NOMO-1 treated with DMSO at 0.1 percent for 48 hours (cell line): Measurements from ENCODE around the gene CAPN8.
"Not testable (repeated sequence)": the region's sequence is repeated elsewhere in the genome, so short reads cannot be mapped to it uniquely, and the experiment has no call there.

Experiments used
- DNase-seq: peaks from one replicate; lab custom pipeline; 2025; ENCODE audit not compliant: unreplicated experiment; lab: John Stamatoyannopoulos, UW

The CAPN8 gene

GRCh38 chr1:223534677-223535076, 130.8 kb downstream of the CAPN8 start:
- DNase-seq, result no peak

DNA sequence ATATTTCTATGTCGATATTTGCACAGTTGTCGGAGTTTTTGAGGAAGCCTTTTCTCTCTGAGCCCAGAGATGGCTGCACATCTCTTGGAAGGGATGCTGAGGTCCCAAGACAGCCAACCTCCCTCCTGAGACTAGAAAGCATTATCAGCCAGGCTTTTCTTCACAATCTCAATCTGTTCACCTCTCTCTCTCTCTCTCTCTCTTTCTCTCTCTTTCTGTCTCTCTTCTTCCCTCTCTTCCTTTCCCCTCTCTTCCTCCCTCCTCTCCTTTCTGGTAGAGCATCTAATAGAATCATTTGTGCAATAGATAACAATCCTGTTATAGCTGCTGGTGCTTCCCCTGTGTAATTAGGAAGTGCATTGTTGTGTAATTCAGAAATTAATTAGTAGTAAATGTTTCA, 131.8 kb downstream of the CAPN8 start:
- no peak for DNase-seq

DNA sequence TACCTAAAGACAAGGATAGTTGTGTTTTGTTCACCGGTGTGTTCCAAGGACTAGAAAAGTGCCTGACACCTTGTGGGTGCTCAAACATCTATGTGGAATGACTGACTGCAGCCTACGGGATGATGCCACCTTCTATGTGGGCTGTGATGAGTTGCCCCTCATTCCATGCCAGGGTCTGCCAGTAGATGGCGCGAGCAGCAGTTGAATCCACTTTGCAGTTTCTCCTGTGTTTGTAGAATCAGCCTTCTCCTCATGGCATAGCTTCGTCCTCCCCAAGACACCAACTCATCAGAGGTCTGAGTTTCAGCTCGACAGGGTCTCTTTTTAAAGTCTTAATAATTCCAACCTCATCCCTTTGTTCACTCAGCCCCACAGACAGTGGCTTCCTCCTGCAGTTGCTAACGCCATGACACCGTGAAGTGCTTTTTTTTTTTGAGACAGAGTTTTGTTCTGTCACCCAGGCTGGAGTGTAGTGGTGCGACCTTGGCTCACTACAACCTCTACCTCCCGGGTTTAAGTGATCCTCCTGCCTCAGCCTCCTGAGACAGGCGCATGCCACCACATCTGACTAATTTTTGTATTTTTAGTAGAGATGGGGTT, 133.7 kb downstream of the CAPN8 start:
- peak; percentile 36 for DNase-seq

- DNase-seq, result no peak
Observed at GRCh38 chr1:223525957-223526356, 139.5 kb downstream of the CAPN8 start.

DNA sequence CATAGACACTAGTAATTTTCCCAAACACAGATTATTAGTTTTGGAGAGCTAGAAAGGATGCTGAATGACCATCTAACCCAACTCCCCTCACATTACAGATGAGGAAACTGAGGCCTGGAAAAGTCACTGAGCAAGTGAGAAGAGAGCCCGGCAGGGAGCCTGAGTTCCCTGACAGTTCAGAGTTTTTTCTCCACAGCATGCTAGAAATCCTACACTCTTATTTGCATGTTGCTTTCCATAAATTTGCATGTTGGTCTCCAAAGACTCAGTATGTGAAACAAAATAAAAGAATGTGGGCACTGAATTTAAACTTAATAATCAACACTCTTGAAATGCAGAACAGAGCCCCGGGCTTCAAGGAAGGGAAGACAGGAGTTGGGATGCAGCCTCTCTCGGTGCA, 140.0 kb downstream of the CAPN8 start:
- no peak for DNase-seq

- no peak for DNase-seq
Observed at GRCh38 chr1:223524930-223525451, 140.5 kb downstream of the CAPN8 start.

DNA sequence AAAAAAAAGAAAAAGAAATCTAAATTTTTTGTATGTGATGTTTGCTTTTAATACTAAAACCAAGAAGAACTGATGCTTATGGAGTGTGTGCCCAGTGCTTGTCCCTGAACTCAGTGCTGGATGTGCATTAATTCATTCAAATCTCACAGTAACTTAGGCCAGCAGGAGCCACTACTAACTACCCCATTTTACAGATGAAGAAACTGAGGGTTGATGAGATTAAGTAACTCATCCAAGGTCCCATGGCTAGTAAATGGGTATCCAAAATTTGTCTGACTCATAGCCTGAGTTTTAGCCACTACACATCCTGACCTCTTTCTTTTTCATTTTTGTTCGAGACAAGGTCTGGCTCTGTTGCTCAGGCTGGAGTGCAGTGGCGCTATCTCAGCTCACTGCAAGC, 144.4 kb downstream of the CAPN8 start:
- no peak for DNase-seq

- no peak for DNase-seq
Observed at GRCh38 chr1:223520200-223520599, 145.3 kb downstream of the CAPN8 start.

DNA sequence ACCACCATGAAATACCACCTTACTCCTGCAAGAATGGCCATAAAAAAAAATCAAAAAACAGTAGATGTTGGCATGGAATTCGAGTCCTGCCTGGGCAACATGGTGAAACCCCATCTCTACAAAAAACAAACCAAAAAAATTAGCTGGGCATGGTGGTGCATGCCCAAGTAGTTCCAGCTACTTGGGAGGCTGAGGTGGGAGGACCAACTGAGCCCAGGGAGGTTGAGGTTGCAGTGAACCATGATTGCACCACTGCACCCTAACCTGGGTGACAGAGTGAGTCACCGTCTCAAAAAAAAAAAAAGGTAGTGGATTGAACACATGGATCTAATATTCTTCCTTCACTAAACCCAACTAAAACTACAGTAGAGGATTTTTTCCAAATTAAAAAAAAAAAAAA, 146.4 kb downstream of the CAPN8 start:
- DNase-seq, result no peak

DNA sequence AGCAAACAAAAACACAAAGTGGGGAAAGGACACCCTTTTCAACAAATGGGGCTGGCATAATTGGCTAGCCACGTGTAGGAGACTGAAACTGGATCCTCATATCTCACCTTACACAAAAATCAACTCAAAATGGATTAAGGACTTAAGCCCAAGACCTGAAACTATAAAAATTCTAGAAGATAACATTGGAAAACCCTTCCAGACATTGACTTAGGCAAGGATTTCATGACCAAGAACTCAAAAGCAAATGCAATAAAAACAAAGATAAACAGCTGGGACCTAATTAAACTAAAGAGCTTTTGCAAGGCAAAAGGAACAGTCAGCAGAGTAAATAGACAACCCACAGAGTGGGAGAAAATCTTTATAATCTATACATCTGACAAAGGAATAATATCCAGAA, 146.9 kb downstream of the CAPN8 start:
- DNase-seq, result not testable (repeated sequence)

GRCh38 chr1:223515926-223516325, 149.6 kb downstream of the CAPN8 start:
- no peak for DNase-seq

- no peak for DNase-seq
Observed at GRCh38 chr1:223515421-223515820, 150.1 kb downstream of the CAPN8 start.

DNA sequence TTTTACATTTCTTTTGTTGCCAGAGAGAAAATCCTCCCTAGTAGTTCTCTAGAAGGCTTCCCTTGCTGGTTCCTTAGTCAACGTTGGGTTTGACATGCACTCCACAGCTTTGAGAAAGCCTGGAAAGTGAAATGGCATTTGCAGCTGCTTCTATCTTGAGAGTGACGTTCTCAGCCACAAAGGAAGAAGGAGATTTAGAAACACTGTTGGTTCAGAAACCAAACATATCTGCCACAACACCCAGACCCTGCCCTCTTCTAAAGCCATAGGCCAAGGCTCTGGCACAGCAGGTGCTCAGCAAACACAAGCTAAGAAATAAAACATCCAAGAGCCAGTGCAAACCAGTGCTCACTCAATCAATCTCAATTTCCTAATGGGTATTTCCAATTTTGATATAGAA, 150.9 kb downstream of the CAPN8 start:
- DNase-seq, result no peak

GRCh38 chr1:223513309-223513708, 152.2 kb downstream of the CAPN8 start:
- no peak for DNase-seq

- DNase-seq, result no peak
Observed at GRCh38 chr1:223512057-223512456, 153.4 kb downstream of the CAPN8 start.

DNA sequence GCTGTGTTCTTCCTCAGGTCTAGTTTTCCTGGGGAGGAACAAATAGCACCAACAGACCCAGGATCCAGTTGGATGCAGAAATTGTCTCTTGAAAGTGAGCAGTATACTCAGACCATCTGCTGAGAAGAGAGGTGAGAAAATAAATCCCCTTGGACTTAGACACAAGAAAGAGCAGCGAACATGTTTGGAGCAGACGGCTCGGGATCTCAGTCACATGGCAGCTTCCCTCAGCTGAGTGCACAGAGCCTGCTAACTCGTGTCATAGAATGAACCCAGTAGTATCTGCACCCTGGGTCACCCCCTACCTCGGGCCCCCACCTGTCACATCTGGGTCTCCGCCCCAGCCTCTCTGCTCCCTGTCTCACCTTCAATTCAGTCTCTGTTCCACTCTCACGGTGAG, 156.7 kb downstream of the CAPN8 start:
- DNase-seq, result no peak

- no peak for DNase-seq
Observed at GRCh38 chr1:223504741-223505140, 160.8 kb downstream of the CAPN8 start.

- no peak for DNase-seq
Observed at GRCh38 chr1:223503348-223503747, 162.2 kb downstream of the CAPN8 start.

- DNase-seq, result no peak
Observed at GRCh38 chr1:223500560-223501425, 164.7 kb downstream of the CAPN8 start.

DNA sequence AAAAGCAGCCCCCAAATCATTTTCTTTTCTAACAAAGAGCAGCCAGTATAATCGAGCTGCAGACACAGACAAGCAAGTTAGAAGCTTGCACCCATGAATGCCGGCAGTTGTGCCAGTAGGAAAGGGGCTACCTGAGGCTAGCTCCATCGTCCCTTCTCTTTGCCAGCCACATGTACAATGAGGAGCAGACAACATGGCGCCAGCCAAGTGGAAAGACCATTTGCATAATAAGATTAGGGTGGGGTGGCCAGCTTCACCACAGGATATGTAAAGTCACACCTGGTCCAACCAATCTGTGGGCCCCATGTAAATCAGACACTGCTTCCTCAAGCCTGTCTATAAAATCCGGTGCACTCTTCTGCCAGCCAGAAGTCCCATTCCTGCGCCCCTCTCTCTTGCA, 168.6 kb downstream of the CAPN8 start:
- DNase-seq, result no peak

GRCh38 chr1:223494926-223495645, 170.4 kb downstream of the CAPN8 start:
- no peak for DNase-seq

- DNase-seq, result no peak
Observed at GRCh38 chr1:223492044-223492443, 173.5 kb downstream of the CAPN8 start.
